Smooth muscle cell (in vitro differentiated cells): ENCODE results near the gene TIMM13. TPM values are rescaled to one million over a fixed set of nuclear protein-coding genes. Genes with fewer than 3 reads are reported as not detected.

Experiments
- DNase-seq: peaks from one replicate; lab custom pipeline; 2025; ENCODE audit not compliant: unreplicated experiment; lab: John Stamatoyannopoulos, UW
- H2AFZ ChIP-seq: fragments of 200-600 bp; sonication (generic); 2 replicates; pipeline ENCODE4 v1.6.0; 2016; ENCODE audit warnings: antibody characterized with exemption, low read depth, mild to moderate bottlenecking
- H3F3A ChIP-seq: fragments of 200-600 bp; sonication (generic); 2 replicates; pipeline ENCODE4 v1.6.0; 2017; ENCODE audit warnings: antibody characterized with exemption, low read depth
- H3K27ac ChIP-seq: fragments of 200-600 bp; sonication (generic); 2 replicates; pipeline ENCODE4 v1.5.1; 2016; ENCODE audit warnings: low read depth, mild to moderate bottlenecking
- H3K27me3 ChIP-seq: fragments of 200-600 bp; sonication (generic); 2 replicates; pipeline ENCODE4 v1.6.1; 2016; ENCODE audit warnings: low read depth, mild to moderate bottlenecking
- H3K36me3 ChIP-seq: fragments of 200-600 bp; sonication (generic); 2 replicates; pipeline ENCODE4 v1.5.1; 2016; ENCODE audit warnings: low read depth
- H3K4me1 ChIP-seq: fragments of 200-600 bp; sonication (generic); 2 replicates; pipeline ENCODE4 v1.5.1; 2016; ENCODE audit warnings: low read depth
- H3K4me2 ChIP-seq: fragments of 200-600 bp; sonication (generic); 2 replicates; pipeline ENCODE4 v1.6.0; 2016; ENCODE audit warnings: mild to moderate bottlenecking
- H3K4me3 ChIP-seq: fragments of 200-600 bp; sonication (generic); 2 replicates; pipeline ENCODE4 v1.5.1; 2016; ENCODE audit warnings: mild to moderate bottlenecking
- H3K79me2 ChIP-seq: fragments of 200-600 bp; sonication (generic); 2 replicates; pipeline ENCODE4 v1.6.0; 2016; ENCODE audit warnings: low read depth, mild to moderate bottlenecking
- H3K9ac ChIP-seq: fragments of 200-600 bp; sonication (generic); 2 replicates; pipeline ENCODE4 v1.6.0; 2016; ENCODE audit warnings: low read depth
- H3K9me3 ChIP-seq: fragments of 200-600 bp; sonication (generic); replicated peaks from 2 replicates; pipeline ENCODE4 v1.5.1; 2016; ENCODE audit warnings: low read depth
- H4K20me1 ChIP-seq: fragments of 200-600 bp; sonication (generic); 2 replicates; pipeline ENCODE4 v1.6.0; 2016; ENCODE audit warnings: low read depth
- WGBS: methylation state at CpG from one replicate; pipeline ENCODE4 v1.1.7; 2016; ENCODE audit warnings: low lambda C conversion rate; 5-methylcytosine and 5-hydroxymethylcytosine counted together
- polyA plus RNA-seq: library from polyadenylated mRNA; unstranded; fragments of >200 nt; fragmentation: Nextera tagmentation; extraction: Ambion mirVana; gene quantifications from 2 replicates; pipeline ENCODE4 v1.2.1, GENCODE V29; 2016
- total RNA-seq: library from RNA; depleted of rRNA; stranded (reverse); fragments of >200 nt; gene quantifications from 2 replicates; pipeline ENCODE4 v1.2.3, GENCODE V29; 2014
- TF ChIP-seq, protein P1 (sequence below): fragments of 200-600 bp; sonication (generic); IDR thresholded peaks from 2 replicates; pipeline ENCODE4 v1.5.1; 2017; ENCODE audit warnings: borderline replicate concordance, mild to moderate bottlenecking, antibody characterized with exemption; ENCODE audit not compliant: insufficient read depth, poor library complexity, severe bottlenecking

Gene TIMM13
- total and polyA plus RNA-seq, 2 experiments from 2014 or later = 20.0 to 107 TPM

GRCh38 chr19:2410023-2410422, 17.4 kb downstream of the TIMM13 start:
- Histone ChIP-seq H3K36me3 (no peaks in the 10 kb centered on the region), H2AFZ (no peak overlapping the region), H3K27me3 (no peaks in the 10 kb centered on the region), H3K4me3 (no peak overlapping the region), H3F3A (no peaks in the 10 kb centered on the region), H3K9me3 (no peaks in the 10 kb centered on the region), H3K4me2 (no peak overlapping the region), H3K27ac (no peak overlapping the region), H3K4me1 (no peaks in the 10 kb centered on the region), H3K9ac (no peak overlapping the region), H4K20me1 (no peaks in the 10 kb centered on the region), H3K79me2 (no peaks in the 10 kb centered on the region)
- 96% methylated on average over 7 of the region's 7 CpGs for WGBS
- DNase-seq = no peak
- TF ChIP-seq, protein P1, sequence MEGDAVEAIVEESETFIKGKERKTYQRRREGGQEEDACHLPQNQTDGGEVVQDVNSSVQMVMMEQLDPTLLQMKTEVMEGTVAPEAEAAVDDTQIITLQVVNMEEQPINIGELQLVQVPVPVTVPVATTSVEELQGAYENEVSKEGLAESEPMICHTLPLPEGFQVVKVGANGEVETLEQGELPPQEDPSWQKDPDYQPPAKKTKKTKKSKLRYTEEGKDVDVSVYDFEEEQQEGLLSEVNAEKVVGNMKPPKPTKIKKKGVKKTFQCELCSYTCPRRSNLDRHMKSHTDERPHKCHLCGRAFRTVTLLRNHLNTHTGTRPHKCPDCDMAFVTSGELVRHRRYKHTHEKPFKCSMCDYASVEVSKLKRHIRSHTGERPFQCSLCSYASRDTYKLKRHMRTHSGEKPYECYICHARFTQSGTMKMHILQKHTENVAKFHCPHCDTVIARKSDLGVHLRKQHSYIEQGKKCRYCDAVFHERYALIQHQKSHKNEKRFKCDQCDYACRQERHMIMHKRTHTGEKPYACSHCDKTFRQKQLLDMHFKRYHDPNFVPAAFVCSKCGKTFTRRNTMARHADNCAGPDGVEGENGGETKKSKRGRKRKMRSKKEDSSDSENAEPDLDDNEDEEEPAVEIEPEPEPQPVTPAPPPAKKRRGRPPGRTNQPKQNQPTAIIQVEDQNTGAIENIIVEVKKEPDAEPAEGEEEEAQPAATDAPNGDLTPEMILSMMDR = no peak

DNA sequence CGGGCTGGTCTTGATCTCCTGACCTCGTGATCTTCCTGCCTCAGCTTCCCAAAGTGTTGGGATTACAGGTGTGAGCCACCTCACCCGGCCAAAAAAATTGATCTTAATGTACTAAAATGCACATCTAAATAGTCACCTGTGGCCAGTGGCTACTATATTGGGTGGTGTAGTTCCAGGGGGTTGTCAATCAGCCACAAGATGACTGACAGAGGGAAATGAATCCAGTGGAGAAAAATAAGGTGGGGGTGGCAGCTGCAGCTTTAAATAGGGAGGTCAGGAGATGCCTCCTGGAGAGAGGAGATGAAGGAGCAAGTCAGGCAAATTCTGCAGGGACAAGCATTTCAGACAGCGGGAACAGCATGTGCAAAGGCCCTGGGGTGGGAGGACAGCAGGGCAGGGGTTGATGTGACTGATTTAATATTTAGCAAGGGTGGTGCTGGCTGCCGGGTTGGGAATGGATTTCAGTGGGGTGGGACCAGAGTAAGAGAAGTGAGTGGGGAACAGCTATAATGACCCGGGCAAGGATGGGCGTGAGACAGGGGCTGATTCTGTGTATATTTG, 18.0 kb downstream of the TIMM13 start:
- H3K27me3 ChIP-seq = no peaks in the 10 kb centered on the region
- no peaks in the 10 kb centered on the region for H3K36me3 ChIP-seq
- WGBS = 78% methylated on average over 7 of the region's 7 CpGs
- no peaks in the 10 kb centered on the region for H3K4me1 ChIP-seq
- H3K9me3 ChIP-seq = no peaks in the 10 kb centered on the region
- H3K79me2 ChIP-seq = no peaks in the 10 kb centered on the region
- H3K27ac ChIP-seq = no peak overlapping the region
- no peak overlapping the region for H3K4me3 ChIP-seq
- DNase-seq = no peak
- H3K4me2 ChIP-seq = no peak overlapping the region
- no peak overlapping the region for H3K9ac ChIP-seq
- TF ChIP-seq, protein P1 = no peak
- no peak overlapping the region for H2AFZ ChIP-seq
- H3F3A ChIP-seq = no peaks in the 10 kb centered on the region
- H4K20me1 ChIP-seq = no peaks in the 10 kb centered on the region

DNA sequence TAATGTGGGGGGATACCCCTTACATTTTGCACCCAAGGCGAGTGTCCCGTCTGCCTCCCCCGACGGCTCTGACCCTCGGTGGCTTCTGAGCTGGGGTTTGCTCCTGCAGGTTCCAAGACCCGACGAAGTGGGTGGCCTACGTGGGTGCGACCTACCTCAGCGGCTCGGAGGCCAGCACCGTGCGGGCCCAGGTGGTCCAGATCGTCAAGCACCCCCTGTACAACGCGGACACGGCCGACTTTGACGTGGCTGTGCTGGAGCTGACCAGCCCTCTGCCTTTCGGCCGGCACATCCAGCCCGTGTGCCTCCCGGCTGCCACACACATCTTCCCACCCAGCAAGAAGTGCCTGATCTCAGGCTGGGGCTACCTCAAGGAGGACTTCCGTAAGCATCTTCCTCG, 19.1 kb downstream of the TIMM13 start:
- no peaks in the 10 kb centered on the region for H3K9me3 ChIP-seq
- H3K4me1 ChIP-seq = no peaks in the 10 kb centered on the region
- no peak overlapping the region for H3K4me2 ChIP-seq
- no peaks in the 10 kb centered on the region for H3F3A ChIP-seq
- no peaks in the 10 kb centered on the region for H3K27me3 ChIP-seq
- no peaks in the 10 kb centered on the region for H3K36me3 ChIP-seq
- no peaks in the 10 kb centered on the region for H3K79me2 ChIP-seq
- H4K20me1 ChIP-seq = no peaks in the 10 kb centered on the region
- H3K4me3 ChIP-seq = no peak overlapping the region
- H2AFZ ChIP-seq = no peak overlapping the region
- TF ChIP-seq, protein P1 = no peak
- WGBS = 90% methylated on average over 25 of the region's 25 CpGs
- no peak for DNase-seq
- no peak overlapping the region for H3K27ac ChIP-seq
- H3K9ac ChIP-seq = no peak overlapping the region

DNA sequence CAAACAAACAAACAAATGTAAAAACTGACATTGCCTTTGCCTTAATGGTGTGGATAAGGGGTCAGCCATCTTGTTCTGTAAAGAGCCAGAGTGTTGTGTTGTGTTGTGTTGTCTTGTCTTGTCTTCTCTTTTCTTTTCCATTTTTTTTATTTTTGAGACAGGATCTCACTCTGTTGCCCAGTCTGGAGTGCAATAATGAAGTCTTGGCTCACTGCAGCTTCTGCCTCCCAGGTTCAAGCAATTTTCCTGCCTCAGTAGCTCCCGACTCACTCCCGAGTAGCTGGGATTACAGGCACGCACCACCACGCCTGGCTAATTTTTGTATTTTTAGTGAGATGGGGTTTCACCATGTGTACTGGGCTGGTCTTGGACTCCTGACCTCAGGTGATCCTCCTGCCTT, 27.8 kb downstream of the TIMM13 start:
- TF ChIP-seq, protein P1 = no peak
- no peak overlapping the region for H3K4me3 ChIP-seq
- no peaks in the 10 kb centered on the region for H3F3A ChIP-seq
- H3K4me1 ChIP-seq = no peaks in the 10 kb centered on the region
- no peak overlapping the region for H2AFZ ChIP-seq
- H3K9ac ChIP-seq = no peak overlapping the region
- DNase-seq = no peak
- H3K36me3 ChIP-seq = no peaks in the 10 kb centered on the region
- H4K20me1 ChIP-seq = no peaks in the 10 kb centered on the region
- H3K27me3 ChIP-seq = no peaks in the 10 kb centered on the region
- H3K27ac ChIP-seq = no peak overlapping the region
- H3K4me2 ChIP-seq = no peak overlapping the region
- H3K79me2 ChIP-seq = no peaks in the 10 kb centered on the region
- WGBS = 96% methylated on average over 4 of the region's 4 CpGs
- no peaks in the 10 kb centered on the region for H3K9me3 ChIP-seq
